HCT116 (cell line): ENCODE data around the gene NCKAP5. TPM values are rescaled to one million over a fixed set of nuclear protein-coding genes. Genes with fewer than 3 reads are reported as not detected.

ENCODE experiments used
- ATAC-seq: fragments of 200-7000 bp; cut with Tn5 transposase; 2 replicates; pipeline ENCODE4 v1.9.1; 2020; ENCODE audit warnings: mild to moderate bottlenecking, moderate library complexity
- BruUV-seq: library from RNA; stranded (reverse); fragments of 400-500 nt; replicated peaks from 2 replicates; lab custom pipeline; 2021; lab: Mats Ljungman, UMichigan
- CTCF ChIA-PET: fragments of 300-600 bp; sonication (Branson Sonifier 250); formaldehyde crosslinking; loops from one replicate; lab custom pipeline; 2021; ENCODE audit warnings: antibody characterized with exemption; lab: Charles Lee
- POLR2A ChIA-PET: fragments of 300-600, 350-600 bp; sonication (Branson Sonifier 250); formaldehyde crosslinking; loops from one replicate; lab custom pipeline; 2021; ENCODE audit warnings: antibody characterized with exemption; lab: Charles Lee
- RAD21 ChIA-PET, 2 experiments: fragments of 300-600 bp; sonication (Branson Sonifier 250); formaldehyde crosslinking; loops; one replicate each; lab custom pipeline; 2023; ENCODE audit warnings: low total read pairs in 2 of 2; ENCODE audit not compliant: uncharacterized antibody in 2 of 2, unreplicated experiment in 2 of 2, low non-redundant PET in 1 of 2; lab: Charles Lee
- DNase-seq: peaks from one replicate; pipeline ENCODE4 v3.0.0-alpha.2; 2010; ENCODE audit warnings: low read depth, low spot score
- H2AFZ ChIP-seq: fragments of 200-600 bp; shearing (Covaris generic), sonication (generic); 2 replicates; pipeline ENCODE4 v1.6.1; 2017; ENCODE audit warnings: low read depth, mixed run types, mixed read lengths, antibody characterized with exemption, low read length; ENCODE audit not compliant: poor library complexity, severe bottlenecking
- H3K27ac ChIP-seq: 2 replicates; pipeline ENCODE4 v1.5.1; 2012; ENCODE audit warnings: low read depth, low read length
- H3K27me3 ChIP-seq: fragments of 200-600 bp; sonication (generic); 2 replicates; pipeline ENCODE4 v1.6.1; 2016; ENCODE audit warnings: mixed run types, low read length, mixed read lengths; ENCODE audit not compliant: insufficient read depth
- H3K36me3 ChIP-seq, 2 experiments: fragments of 200-500 bp in 1 of 2; fragments of 200-600 bp in 1 of 2; sonication (Bioruptor generic) in 1 of 2; sonication (generic) in 1 of 2; 2 replicates each; pipeline versions ENCODE4 v1.5.1 to v1.6.1; 2014 to 2016; ENCODE audit warnings: low read length in 2 of 2, inconsistent platforms in 1 of 2, mixed read lengths in 1 of 2, mixed run types in 1 of 2; ENCODE audit not compliant: insufficient read depth in 2 of 2, control insufficient read depth in 1 of 2
- H3K4me1 ChIP-seq, 2 experiments: fragments of 200-600 bp in 1 of 2; sonication (generic) in 1 of 2; 2 replicates each; pipeline versions ENCODE4 v1.5.1 to v1.6.1; 2012 to 2017; ENCODE audit warnings: low read length in 2 of 2, inconsistent platforms in 1 of 2, mild to moderate bottlenecking in 1 of 2, mixed read lengths in 1 of 2, mixed run types in 1 of 2, moderate library complexity in 1 of 2; ENCODE audit not compliant: insufficient read depth in 2 of 2, control insufficient read depth in 1 of 2
- H3K4me2 ChIP-seq: fragments of 200-600 bp; sonication (generic); 2 replicates; pipeline ENCODE4 v1.6.1; 2017; ENCODE audit warnings: mixed run types, low read length, mixed read lengths
- H3K4me3 ChIP-seq, 2 experiments: fragments of 200-600 bp in 1 of 2; sonication (generic) in 1 of 2; replicated peaks in 1 of 2; 2 replicates each; pipeline ENCODE4 v1.5.1; 2011 to 2016; ENCODE audit warnings: low read length in 2 of 2, control low read depth in 1 of 2, low read depth in 1 of 2, mild to moderate bottlenecking in 1 of 2, mixed read lengths in 1 of 2, mixed run types in 1 of 2
- H3K79me2 ChIP-seq: fragments of 200-600 bp; sonication (generic); 2 replicates; pipeline ENCODE4 v1.6.1; 2017; ENCODE audit warnings: mild to moderate bottlenecking, mixed run types, low read length, moderate library complexity, mixed read lengths; ENCODE audit not compliant: insufficient read depth
- H3K9ac ChIP-seq: fragments of 200-600 bp; sonication (generic); 2 replicates; pipeline ENCODE4 v1.6.1; 2016; ENCODE audit warnings: low read length, mixed read lengths
- H3K9me2 ChIP-seq: fragments of 200-600 bp; sonication (generic), shearing (Covaris generic); 2 replicates; pipeline ENCODE4 v1.6.1; 2017; ENCODE audit warnings: mixed run types, mild to moderate bottlenecking, moderate library complexity; ENCODE audit not compliant: insufficient read depth
- H3K9me3 ChIP-seq, 2 experiments: fragments of 200-500 bp in 1 of 2; fragments of 200-600 bp in 1 of 2; sonication (Bioruptor generic) in 1 of 2; sonication (generic) in 1 of 2; 2 replicates each; pipeline ENCODE4 v1.6.1; 2014 to 2017; ENCODE audit warnings: low read length in 2 of 2, mixed read lengths in 2 of 2, inconsistent platforms in 1 of 2, low read depth in 1 of 2, mild to moderate bottlenecking in 1 of 2, mixed run types in 1 of 2, moderate library complexity in 1 of 2; ENCODE audit not compliant: control insufficient read depth in 1 of 2, insufficient read depth in 1 of 2
- H4K20me1 ChIP-seq: fragments of 200-600 bp; sonication (generic), shearing (Covaris generic); 2 replicates; pipeline ENCODE4 v1.6.1; 2017; ENCODE audit warnings: mixed run types, mild to moderate bottlenecking, moderate library complexity; ENCODE audit not compliant: insufficient read depth
- CBX3 ChIP-seq: IDR thresholded peaks from 2 replicates; pipeline ENCODE4 v1.6.1; 2012; ENCODE audit warnings: low read depth
- EGR1 ChIP-seq: IDR thresholded peaks from 2 replicates; pipeline ENCODE4 v1.6.1; 2012; ENCODE audit warnings: low read depth
- EZH2 ChIP-seq: fragments of 200-600 bp; sonication (generic); IDR thresholded peaks from 2 replicates; pipeline ENCODE4 v1.6.1; 2017; ENCODE audit warnings: antibody characterized with exemption, mixed run types
- RAD21 ChIP-seq: IDR thresholded peaks from 2 replicates; pipeline ENCODE4 v1.6.1; 2012; ENCODE audit warnings: low read depth, mild to moderate bottlenecking
- SP1 ChIP-seq: IDR thresholded peaks from 2 replicates; pipeline ENCODE4 v1.6.1; 2012; ENCODE audit warnings: low read depth
- SRF ChIP-seq: IDR thresholded peaks from 2 replicates; pipeline ENCODE4 v1.6.1; 2012; ENCODE audit warnings: low read depth
- TCF7L2 ChIP-seq: IDR thresholded peaks from 2 replicates; pipeline ENCODE4 v1.7.0; 2011; ENCODE audit warnings: borderline replicate concordance, inconsistent platforms; ENCODE audit not compliant: insufficient read depth, insufficient read length; ENCODE audit errors: extremely low read depth
- YY1 ChIP-seq: IDR thresholded peaks from 2 replicates; pipeline ENCODE4 v1.6.1; 2011; ENCODE audit warnings: low read length, low read depth, moderate library complexity, mild to moderate bottlenecking; ENCODE audit not compliant: insufficient replicate concordance; ENCODE audit errors: extremely low read depth
- ZFX ChIP-seq: fragments of 450-650 bp; IDR thresholded peaks from 2 replicates; pipeline ENCODE4 v1.6.1; 2017
- intact Hi-C: fragments of 100-400 bp; cut with micrococcal nuclease; formaldehyde crosslinking; loops from 2 replicates; pipeline ENCODE4 v1.10.0; 2022
- total RNA-seq: library from RNA; stranded (reverse); gene quantifications from one replicate; pipeline ENCODE4 v1.2.1, GENCODE V29; 2021; ENCODE audit not compliant: unreplicated experiment
- TF ChIP-seq, protein P1 (sequence below): IDR thresholded peaks from 2 replicates; pipeline ENCODE4 v1.6.1; 2011; ENCODE audit warnings: mild to moderate bottlenecking, low read length, moderate library complexity; ENCODE audit not compliant: insufficient replicate concordance; ENCODE audit errors: extremely low read depth
- TF ChIP-seq, protein P2 (sequence below), 3 experiments: fragments of 200-600 bp in 1 of 3; sonication (generic) in 1 of 3; IDR thresholded peaks in 2 of 3; conservative IDR thresholded peaks in 1 of 3; 2 replicates each; pipeline ENCODE4 v1.5.1; 2012 to 2017; ENCODE audit warnings: low read depth in 2 of 3, low read length in 2 of 3, antibody characterized with exemption in 1 of 3, borderline replicate concordance in 1 of 3, control low read depth in 1 of 3, mild to moderate bottlenecking in 1 of 3, mixed read lengths in 1 of 3, mixed run types in 1 of 3, moderate library complexity in 1 of 3; ENCODE audit not compliant: insufficient read depth in 1 of 3

The NCKAP5 gene
- total RNA-seq, 1 experiment from 2014 or later, result 0.30 TPM

DNA sequence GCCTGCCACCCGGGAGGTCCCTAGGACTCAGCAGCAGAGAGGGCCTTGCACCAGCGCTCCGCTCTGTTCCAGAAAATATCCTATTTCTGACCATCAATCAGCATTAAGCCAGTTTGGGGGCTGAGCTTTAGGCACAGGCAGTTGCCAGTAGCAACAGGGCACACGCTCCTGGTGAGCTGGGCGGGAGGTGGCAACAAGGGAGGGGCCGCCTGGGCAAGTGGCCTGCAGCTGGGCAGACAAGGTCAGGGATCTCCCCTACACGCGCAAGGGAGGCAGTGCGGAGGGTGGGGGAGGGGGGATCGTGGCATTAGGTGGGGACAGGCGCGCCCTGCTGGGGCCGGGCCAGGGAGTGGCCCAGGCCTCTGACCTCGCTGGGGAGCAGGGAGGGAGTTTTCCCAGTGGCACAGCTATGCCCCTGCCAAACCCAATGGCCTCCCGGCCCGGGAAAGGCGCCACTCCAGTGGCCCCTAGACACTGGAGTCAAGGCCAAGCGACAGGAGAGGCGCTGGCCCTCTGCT, 302.8 kb downstream of the NCKAP5 start:
- Histone ChIP-seq H3K79me2 (no peaks in the 10 kb centered on the region), H3K27me3 (no peaks in the 10 kb centered on the region), H3K4me1 (no peaks in the 10 kb centered on the region), H3K4me2 (no peak overlapping the region), H3K9me2 (no peaks in the 10 kb centered on the region), H3K27ac (no peak overlapping the region), H4K20me1 (no peaks in the 10 kb centered on the region), H3K9ac (no peak overlapping the region), H3K4me3 (no peak overlapping the region), H3K36me3 (no peaks in the 10 kb centered on the region), H2AFZ (no peak overlapping the region), H3K9me3 (no peaks in the 10 kb centered on the region)
- ChIA-PET POLR2A (no interaction called here), RAD21 (no interaction called here), CTCF (no interaction called here)
- BruUV-seq, result no TSS peak
- ATAC-seq (no peak), DNase-seq (no peak)
- TF ChIP-seq ZFX (no peak), RAD21 (no peak), SRF (no peak)
- TF ChIP-seq, protein P1, sequence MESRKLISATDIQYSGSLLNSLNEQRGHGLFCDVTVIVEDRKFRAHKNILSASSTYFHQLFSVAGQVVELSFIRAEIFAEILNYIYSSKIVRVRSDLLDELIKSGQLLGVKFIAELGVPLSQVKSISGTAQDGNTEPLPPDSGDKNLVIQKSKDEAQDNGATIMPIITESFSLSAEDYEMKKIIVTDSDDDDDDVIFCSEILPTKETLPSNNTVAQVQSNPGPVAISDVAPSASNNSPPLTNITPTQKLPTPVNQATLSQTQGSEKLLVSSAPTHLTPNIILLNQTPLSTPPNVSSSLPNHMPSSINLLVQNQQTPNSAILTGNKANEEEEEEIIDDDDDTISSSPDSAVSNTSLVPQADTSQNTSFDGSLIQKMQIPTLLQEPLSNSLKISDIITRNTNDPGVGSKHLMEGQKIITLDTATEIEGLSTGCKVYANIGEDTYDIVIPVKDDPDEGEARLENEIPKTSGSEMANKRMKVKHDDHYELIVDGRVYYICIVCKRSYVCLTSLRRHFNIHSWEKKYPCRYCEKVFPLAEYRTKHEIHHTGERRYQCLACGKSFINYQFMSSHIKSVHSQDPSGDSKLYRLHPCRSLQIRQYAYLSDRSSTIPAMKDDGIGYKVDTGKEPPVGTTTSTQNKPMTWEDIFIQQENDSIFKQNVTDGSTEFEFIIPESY, result no peak
- intact Hi-C loops, result no loop called here

DNA sequence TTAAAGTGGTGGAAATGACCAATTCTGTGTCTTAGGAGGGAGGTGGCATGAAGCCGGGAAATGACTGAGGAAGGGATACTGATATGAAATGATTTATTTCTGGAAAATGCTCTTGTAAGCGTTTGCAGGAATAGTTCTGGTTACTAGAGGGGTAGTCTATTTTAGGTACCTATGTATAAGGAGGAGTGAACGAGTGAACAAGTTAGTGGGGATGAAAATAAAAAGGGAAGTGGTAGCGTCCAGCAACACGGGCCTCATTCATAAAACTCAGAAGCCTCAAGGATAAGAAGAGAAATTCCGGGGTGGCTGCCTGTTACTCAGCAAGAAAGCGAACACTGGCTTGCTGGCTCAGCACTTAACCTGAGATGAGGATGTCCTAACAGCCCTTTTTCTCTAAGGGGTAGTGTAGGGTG, 303.3 kb downstream of the NCKAP5 start:
- no peak overlapping the region for H3K4me3 ChIP-seq
- no peaks in the 10 kb centered on the region for H3K27me3 ChIP-seq
- H3K79me2 ChIP-seq, result no peaks in the 10 kb centered on the region
- no peaks in the 10 kb centered on the region for H3K9me3 ChIP-seq
- no peaks in the 10 kb centered on the region for H3K4me1 ChIP-seq
- no peak overlapping the region for H2AFZ ChIP-seq
- ATAC-seq (no peak), DNase-seq (no peak)
- H3K4me2 ChIP-seq, result no peak overlapping the region
- no peak overlapping the region for H3K9ac ChIP-seq
- ChIA-PET POLR2A (no interaction called here), RAD21 (no interaction called here), CTCF (no interaction called here)
- intact Hi-C loops, result no loop called here
- TF ChIP-seq ZFX, result no peak
- TF ChIP-seq, protein P1, result no peak
- TF ChIP-seq EGR1, result no peak
- TF ChIP-seq EZH2, result no peak
- TF ChIP-seq CBX3, result no peak
- TF ChIP-seq SP1, result no peak
- TF ChIP-seq YY1, result no peak
- TF ChIP-seq TCF7L2, result no peak
- TF ChIP-seq, protein P2, sequence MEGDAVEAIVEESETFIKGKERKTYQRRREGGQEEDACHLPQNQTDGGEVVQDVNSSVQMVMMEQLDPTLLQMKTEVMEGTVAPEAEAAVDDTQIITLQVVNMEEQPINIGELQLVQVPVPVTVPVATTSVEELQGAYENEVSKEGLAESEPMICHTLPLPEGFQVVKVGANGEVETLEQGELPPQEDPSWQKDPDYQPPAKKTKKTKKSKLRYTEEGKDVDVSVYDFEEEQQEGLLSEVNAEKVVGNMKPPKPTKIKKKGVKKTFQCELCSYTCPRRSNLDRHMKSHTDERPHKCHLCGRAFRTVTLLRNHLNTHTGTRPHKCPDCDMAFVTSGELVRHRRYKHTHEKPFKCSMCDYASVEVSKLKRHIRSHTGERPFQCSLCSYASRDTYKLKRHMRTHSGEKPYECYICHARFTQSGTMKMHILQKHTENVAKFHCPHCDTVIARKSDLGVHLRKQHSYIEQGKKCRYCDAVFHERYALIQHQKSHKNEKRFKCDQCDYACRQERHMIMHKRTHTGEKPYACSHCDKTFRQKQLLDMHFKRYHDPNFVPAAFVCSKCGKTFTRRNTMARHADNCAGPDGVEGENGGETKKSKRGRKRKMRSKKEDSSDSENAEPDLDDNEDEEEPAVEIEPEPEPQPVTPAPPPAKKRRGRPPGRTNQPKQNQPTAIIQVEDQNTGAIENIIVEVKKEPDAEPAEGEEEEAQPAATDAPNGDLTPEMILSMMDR (IDR thresholded peaks at IDR 0.05 in 2 of 3, conservative IDR thresholded peaks at IDR 0.05 in 1 of 3; ENCODE audit: borderline replicate concordance in 1 of 3, insufficient read depth in 1 of 3, low read depth in 2 of 3, low read length in 2 of 3), result no peak
- no peak for TF ChIP-seq RAD21
- TF ChIP-seq SRF, result no peak
- no peaks in the 10 kb centered on the region for H3K36me3 ChIP-seq
- no peaks in the 10 kb centered on the region for H3K9me2 ChIP-seq
- no peak overlapping the region for H3K27ac ChIP-seq
- no peaks in the 10 kb centered on the region for H4K20me1 ChIP-seq
- no TSS peak for BruUV-seq
